SK-N-SH (cell line): ENCODE data around the gene CATSPERZ. TPM values are rescaled to one million over a fixed set of nuclear protein-coding genes. Genes with fewer than 3 reads are reported as not detected.

ENCODE experiments used
- CTCF ChIA-PET: fragments of 300-600, 350-600 bp; formaldehyde crosslinking; extraction: SDS; loops from one replicate; lab custom pipeline; 2021; lab: Yijun Ruan, JAX
- POLR2A ChIA-PET: fragments of 350-600 bp; sonication (Branson Sonifier 250); formaldehyde crosslinking; extraction: SDS; loops from one replicate; lab custom pipeline; 2020; ENCODE audit warnings: antibody characterized with exemption, inconsistent platforms; lab: Yijun Ruan, JAX
- DNase-seq: peaks from one replicate; pipeline ENCODE4 v3.0.0; 2012
- H2AFZ ChIP-seq: fragments of 200-600 bp; sonication (generic); 2 replicates; pipeline ENCODE4 v1.8.1; 2016; ENCODE audit warnings: antibody characterized with exemption, mild to moderate bottlenecking, low read depth
- H3F3A ChIP-seq: fragments of 200-600 bp; sonication (generic); replicated peaks from 2 replicates; pipeline ENCODE3; 2016; ENCODE audit warnings: antibody characterized with exemption, mild to moderate bottlenecking; ENCODE audit not compliant: insufficient read depth
- H3K27ac ChIP-seq, 2 experiments: fragments of 200-500 bp in 1 of 2; fragments of 200-600 bp in 1 of 2; sonication (Bioruptor generic) in 1 of 2; sonication (generic), shearing (Covaris generic) in 1 of 2; 2 replicates each; pipeline versions ENCODE4 v1.5.1 to v1.6.1; 2014 to 2016; ENCODE audit warnings: low read depth in 2 of 2, inconsistent platforms in 1 of 2, low read length in 1 of 2, mild to moderate bottlenecking in 1 of 2, mixed read lengths in 1 of 2
- H3K27me3 ChIP-seq: fragments of 200-600 bp; sonication (generic), shearing (Covaris generic); 2 replicates; pipeline ENCODE4 v1.6.1; 2016; ENCODE audit warnings: mixed run types; ENCODE audit not compliant: insufficient read depth
- H3K36me3 ChIP-seq, 2 experiments: fragments of 200-500 bp in 1 of 2; fragments of 200-600 bp in 1 of 2; sonication (Bioruptor generic) in 1 of 2; sonication (generic) in 1 of 2; replicated peaks in 1 of 2; 2 replicates each; pipeline versions ENCODE3 to v1.5.1; 2014 to 2016; ENCODE audit warnings: low read length in 1 of 2, mild to moderate bottlenecking in 1 of 2; ENCODE audit not compliant: insufficient read depth in 2 of 2, control insufficient read depth in 1 of 2
- H3K4me1 ChIP-seq, 2 experiments: fragments of 200-500 bp in 1 of 2; fragments of 200-600 bp in 1 of 2; sonication (Bioruptor generic) in 1 of 2; sonication (generic), shearing (Covaris generic) in 1 of 2; 2 replicates each; pipeline versions ENCODE4 v1.5.1 to v1.6.1; 2014 to 2016; ENCODE audit warnings: low read depth in 1 of 2, low read length in 1 of 2, mixed run types in 1 of 2; ENCODE audit not compliant: insufficient read depth in 2 of 2, control insufficient read depth in 1 of 2
- H3K4me2 ChIP-seq: fragments of 200-600 bp; sonication (generic), shearing (Covaris generic); 2 replicates; pipeline ENCODE4 v1.6.1; 2017; ENCODE audit warnings: mixed run types
- H3K4me3 ChIP-seq, 2 experiments: fragments of 200-500 bp in 1 of 2; fragments of 200-600 bp in 1 of 2; sonication (Bioruptor generic) in 1 of 2; sonication (generic), shearing (Covaris generic) in 1 of 2; 2 replicates each; pipeline versions ENCODE4 v1.5.1 to v1.8.1; 2014 to 2016; ENCODE audit warnings: low read depth in 2 of 2, inconsistent platforms in 1 of 2, low read length in 1 of 2, mild to moderate bottlenecking in 1 of 2, mixed read lengths in 1 of 2, moderate library complexity in 1 of 2
- H3K79me2 ChIP-seq: fragments of 200-600 bp; sonication (generic); 2 replicates; pipeline ENCODE4 v1.8.1; 2017; ENCODE audit warnings: mild to moderate bottlenecking; ENCODE audit not compliant: insufficient read depth
- H3K9ac ChIP-seq: fragments of 200-600 bp; sonication (generic); 2 replicates; pipeline ENCODE4 v1.6.1; 2017; ENCODE audit warnings: mixed run types
- H3K9me2 ChIP-seq: fragments of 200-600 bp; sonication (generic); 2 replicates; pipeline ENCODE4 v1.6.1; 2017; ENCODE audit warnings: mixed run types
- H3K9me3 ChIP-seq: fragments of 200-600 bp; sonication (generic); 2 replicates; pipeline ENCODE4 v1.6.1; 2017; ENCODE audit warnings: mixed run types, mild to moderate bottlenecking, moderate library complexity
- H4K20me1 ChIP-seq: fragments of 200-600 bp; sonication (generic); 2 replicates; pipeline ENCODE4 v1.6.1; 2017; ENCODE audit warnings: mild to moderate bottlenecking, mixed run types; ENCODE audit not compliant: insufficient read depth
- CHD2 ChIP-seq: fragments of 150-350 bp; IDR thresholded peaks from 2 replicates; pipeline ENCODE4 v1.6.1; 2018; ENCODE audit warnings: low read length; ENCODE audit not compliant: partially characterized antibody
- ELF1 ChIP-seq: IDR thresholded peaks from 2 replicates; pipeline ENCODE4 v1.4.0; 2012
- EZH2phosphoT487 ChIP-seq: fragments of 200-600 bp; sonication (generic); IDR thresholded peaks from 2 replicates; pipeline ENCODE4 v1.6.1; 2017; ENCODE audit warnings: low read depth, mixed run types, mild to moderate bottlenecking, antibody characterized with exemption, moderate library complexity, borderline replicate concordance
- FOSL2 ChIP-seq: IDR thresholded peaks from 2 replicates; pipeline ENCODE4 v1.4.0; 2012; ENCODE audit warnings: low read depth, mild to moderate bottlenecking, moderate library complexity, borderline replicate concordance
- FOXJ3 ChIP-seq: sonication (generic); formaldehyde crosslinking; IDR thresholded peaks from 2 replicates; pipeline ENCODE4 v1.5.1; 2020; ENCODE audit warnings: mild to moderate bottlenecking, missing genetic modification reagents
- FOXM1 ChIP-seq: IDR thresholded peaks from 2 replicates; pipeline ENCODE4 v1.4.0; 2012; ENCODE audit warnings: low read depth, mild to moderate bottlenecking
- MEF2A ChIP-seq: IDR thresholded peaks from 2 replicates; pipeline ENCODE4 v1.4.0; 2012; ENCODE audit warnings: low read depth, borderline replicate concordance
- NFIC ChIP-seq: IDR thresholded peaks from 2 replicates; pipeline ENCODE4 v1.4.0; 2012; ENCODE audit warnings: borderline replicate concordance
- NRF1 ChIP-seq: IDR thresholded peaks from 2 replicates; pipeline ENCODE4 v1.6.1; 2012; ENCODE audit warnings: low read depth, mild to moderate bottlenecking, low read length
- POLR2AphosphoS5 ChIP-seq: IDR thresholded peaks from 2 replicates; pipeline ENCODE4 v1.6.1; 2012; ENCODE audit warnings: low read depth, low read length
- RAD21 ChIP-seq: IDR thresholded peaks from 2 replicates; pipeline ENCODE4 v1.6.1; 2012; ENCODE audit warnings: mild to moderate bottlenecking, low read length
- RXRA ChIP-seq: IDR thresholded peaks from 2 replicates; pipeline ENCODE4 v1.4.0; 2012; ENCODE audit warnings: low read depth, mild to moderate bottlenecking, borderline replicate concordance
- SMC3 ChIP-seq: IDR thresholded peaks from 2 replicates; pipeline ENCODE4 v1.6.1; 2012; ENCODE audit warnings: low read depth, low read length, improper control_type of control experiment
- TAF1 ChIP-seq: IDR thresholded peaks from 2 replicates; pipeline ENCODE4 v1.6.1; 2012; ENCODE audit warnings: low read depth, mild to moderate bottlenecking, low read length, moderate library complexity, borderline replicate concordance
- TCF12 ChIP-seq: IDR thresholded peaks from 2 replicates; pipeline ENCODE4 v1.4.0; 2012
- TEAD4 ChIP-seq: IDR thresholded peaks from 2 replicates; pipeline ENCODE4 v1.4.0; 2012; ENCODE audit warnings: mild to moderate bottlenecking, borderline replicate concordance; ENCODE audit not compliant: insufficient read depth
- YY1 ChIP-seq: IDR thresholded peaks from 2 replicates; pipeline ENCODE4 v1.4.0; 2012; ENCODE audit warnings: low read depth, mild to moderate bottlenecking
- WGBS: methylation state at CpG from one replicate; pipeline ENCODE4 v1.1.6; 2017; ENCODE audit warnings: low lambda C conversion rate; 5-methylcytosine and 5-hydroxymethylcytosine counted together
- polyA plus RNA-seq, 3 experiments: library from polyadenylated mRNA; depleted of rRNA; stranded (reverse); fragments of >200 nt; gene quantifications; 2 replicates each; pipeline ENCODE4 v1.2.3, GENCODE V29; 2012
- TF ChIP-seq, protein P1 (sequence below): fragments of 150-350 bp; IDR thresholded peaks from 2 replicates; pipeline ENCODE4 v1.6.1; 2016; ENCODE audit warnings: mild to moderate bottlenecking, low read depth, low read length
- TF ChIP-seq, protein P2 (sequence below): fragments of 150-350 bp; IDR thresholded peaks from 2 replicates; pipeline ENCODE4 v1.6.1; 2017; ENCODE audit warnings: antibody characterized with exemption, low read length, low read depth, borderline replicate concordance
- TF ChIP-seq, protein P3 (sequence below): IDR thresholded peaks from 2 replicates; pipeline ENCODE4 v1.6.1; 2012; ENCODE audit warnings: mild to moderate bottlenecking, low read depth, low read length, moderate library complexity
- TF ChIP-seq, protein P4 (sequence below): IDR thresholded peaks from 2 replicates; pipeline ENCODE4 v1.4.0; 2012; ENCODE audit warnings: low read depth, borderline replicate concordance

The CATSPERZ gene
- polyA plus RNA-seq, 1 of the 3 experiments (the other 2 are of a cell fraction) = 0.54 TPM

DNA sequence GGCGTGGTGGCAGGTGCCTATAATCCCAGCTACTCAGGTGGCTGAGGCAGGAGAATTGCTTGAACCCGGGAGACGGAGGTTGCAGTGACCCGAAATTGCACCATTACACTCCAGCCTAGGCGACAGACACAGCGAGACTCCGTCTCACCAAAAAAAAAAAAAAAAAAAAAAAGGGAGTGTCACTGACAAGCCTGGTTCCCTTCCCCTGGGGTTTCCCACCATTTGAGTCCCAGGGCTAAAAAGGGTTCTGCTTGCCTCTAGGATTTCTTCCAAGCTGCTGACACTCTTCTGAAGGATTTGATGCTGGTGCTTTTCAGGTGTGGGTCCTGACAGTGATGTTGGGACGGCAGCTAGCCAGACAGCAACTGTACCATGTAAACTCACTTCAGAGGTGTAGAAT is 38.6 kb downstream of the CATSPERZ start:
- POLR2A ChIA-PET = no interaction called here
- CTCF ChIA-PET = interaction anchor here (1.2 kb wide), 1 partner anchor 16 kb away, joined by 3 read pairs; no protein-coding TSS in a partner anchor
- no peak overlapping the region for H3K4me2 ChIP-seq

DNA sequence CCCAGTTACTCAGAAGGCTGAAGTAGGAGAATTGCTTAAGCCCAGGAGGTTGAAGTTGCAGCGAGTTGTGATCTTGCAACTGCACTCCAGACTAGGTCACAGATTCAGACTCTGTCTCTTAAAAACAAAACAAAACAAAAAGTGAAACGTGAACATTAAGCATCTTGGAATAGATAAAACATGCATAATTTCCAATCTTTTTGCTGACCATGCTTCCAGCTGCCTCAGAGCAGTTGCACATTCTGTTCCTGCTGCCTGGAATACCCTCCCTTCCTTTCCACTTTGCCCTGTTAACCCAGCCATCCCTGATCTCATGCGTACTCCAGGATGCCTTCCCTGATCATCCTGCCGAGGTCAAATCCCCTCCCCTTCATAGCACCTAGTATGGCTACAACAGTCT is 39.1 kb downstream of the CATSPERZ start:
- POLR2A ChIA-PET = no interaction called here
- Histone ChIP-seq H3K4me3 (no peak overlapping the region), H3K79me2 (no peaks in the 10 kb centered on the region), H2AFZ (no peak overlapping the region), H3K4me2 (no peak overlapping the region), H3K9ac (no peak overlapping the region), H3K27ac (no peak overlapping the region), H3K27me3 (no peaks in the 10 kb centered on the region), H3K4me1 (peaks cover 0 to 4% of the 10 kb centered on the region in 2 experiments; a peak in 1 of 4 replicates), H4K20me1 (no peaks in the 10 kb centered on the region), H3F3A (peaks cover 5% of the 10 kb centered on the region), H3K9me2 (no peaks in the 10 kb centered on the region), H3K9me3 (no peaks in the 10 kb centered on the region), H3K36me3 (no peaks in the 10 kb centered on the region)
- CTCF ChIA-PET = no interaction called here
- WGBS = 63% methylated on average over 4 of the region's 4 CpGs
- DNase-seq = no peak
- TF ChIP-seq YY1 (no peak), POLR2AphosphoS5 (no peak), SMC3 (no peak), ELF1 (no peak), CHD2 (no peak), RXRA (no peak), TAF1 (no peak), NFIC (no peak), NRF1 (no peak), TEAD4 (no peak), FOSL2 (no peak), TCF12 (no peak), FOXM1 (no peak), FOXJ3 (CRISPR knock-in tag) (no peak), MEF2A (no peak)
- TF ChIP-seq, protein P1, sequence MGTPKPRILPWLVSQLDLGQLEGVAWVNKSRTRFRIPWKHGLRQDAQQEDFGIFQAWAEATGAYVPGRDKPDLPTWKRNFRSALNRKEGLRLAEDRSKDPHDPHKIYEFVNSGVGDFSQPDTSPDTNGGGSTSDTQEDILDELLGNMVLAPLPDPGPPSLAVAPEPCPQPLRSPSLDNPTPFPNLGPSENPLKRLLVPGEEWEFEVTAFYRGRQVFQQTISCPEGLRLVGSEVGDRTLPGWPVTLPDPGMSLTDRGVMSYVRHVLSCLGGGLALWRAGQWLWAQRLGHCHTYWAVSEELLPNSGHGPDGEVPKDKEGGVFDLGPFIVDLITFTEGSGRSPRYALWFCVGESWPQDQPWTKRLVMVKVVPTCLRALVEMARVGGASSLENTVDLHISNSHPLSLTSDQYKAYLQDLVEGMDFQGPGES = no peak
- TF ChIP-seq, protein P2, sequence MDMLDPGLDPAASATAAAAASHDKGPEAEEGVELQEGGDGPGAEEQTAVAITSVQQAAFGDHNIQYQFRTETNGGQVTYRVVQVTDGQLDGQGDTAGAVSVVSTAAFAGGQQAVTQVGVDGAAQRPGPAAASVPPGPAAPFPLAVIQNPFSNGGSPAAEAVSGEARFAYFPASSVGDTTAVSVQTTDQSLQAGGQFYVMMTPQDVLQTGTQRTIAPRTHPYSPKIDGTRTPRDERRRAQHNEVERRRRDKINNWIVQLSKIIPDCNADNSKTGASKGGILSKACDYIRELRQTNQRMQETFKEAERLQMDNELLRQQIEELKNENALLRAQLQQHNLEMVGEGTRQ = no peak
- TF ChIP-seq, protein P3, sequence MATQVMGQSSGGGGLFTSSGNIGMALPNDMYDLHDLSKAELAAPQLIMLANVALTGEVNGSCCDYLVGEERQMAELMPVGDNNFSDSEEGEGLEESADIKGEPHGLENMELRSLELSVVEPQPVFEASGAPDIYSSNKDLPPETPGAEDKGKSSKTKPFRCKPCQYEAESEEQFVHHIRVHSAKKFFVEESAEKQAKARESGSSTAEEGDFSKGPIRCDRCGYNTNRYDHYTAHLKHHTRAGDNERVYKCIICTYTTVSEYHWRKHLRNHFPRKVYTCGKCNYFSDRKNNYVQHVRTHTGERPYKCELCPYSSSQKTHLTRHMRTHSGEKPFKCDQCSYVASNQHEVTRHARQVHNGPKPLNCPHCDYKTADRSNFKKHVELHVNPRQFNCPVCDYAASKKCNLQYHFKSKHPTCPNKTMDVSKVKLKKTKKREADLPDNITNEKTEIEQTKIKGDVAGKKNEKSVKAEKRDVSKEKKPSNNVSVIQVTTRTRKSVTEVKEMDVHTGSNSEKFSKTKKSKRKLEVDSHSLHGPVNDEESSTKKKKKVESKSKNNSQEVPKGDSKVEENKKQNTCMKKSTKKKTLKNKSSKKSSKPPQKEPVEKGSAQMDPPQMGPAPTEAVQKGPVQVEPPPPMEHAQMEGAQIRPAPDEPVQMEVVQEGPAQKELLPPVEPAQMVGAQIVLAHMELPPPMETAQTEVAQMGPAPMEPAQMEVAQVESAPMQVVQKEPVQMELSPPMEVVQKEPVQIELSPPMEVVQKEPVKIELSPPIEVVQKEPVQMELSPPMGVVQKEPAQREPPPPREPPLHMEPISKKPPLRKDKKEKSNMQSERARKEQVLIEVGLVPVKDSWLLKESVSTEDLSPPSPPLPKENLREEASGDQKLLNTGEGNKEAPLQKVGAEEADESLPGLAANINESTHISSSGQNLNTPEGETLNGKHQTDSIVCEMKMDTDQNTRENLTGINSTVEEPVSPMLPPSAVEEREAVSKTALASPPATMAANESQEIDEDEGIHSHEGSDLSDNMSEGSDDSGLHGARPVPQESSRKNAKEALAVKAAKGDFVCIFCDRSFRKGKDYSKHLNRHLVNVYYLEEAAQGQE = no peak

More for the DNA sequence above, 38.6 kb downstream of the CATSPERZ start:
- no peaks in the 10 kb centered on the region for H3K79me2 ChIP-seq
- peaks cover 5% of the 10 kb centered on the region for H3F3A ChIP-seq
- no peaks in the 10 kb centered on the region for H3K27me3 ChIP-seq
- no peaks in the 10 kb centered on the region for H3K9me3 ChIP-seq
- DNase-seq = no peak
- H3K27ac ChIP-seq = no peak overlapping the region
- no peaks in the 10 kb centered on the region for H3K36me3 ChIP-seq
- no peak overlapping the region for H3K9ac ChIP-seq
- peaks cover 0 to 4% of the 10 kb centered on the region in 2 experiments; a peak in 1 of 4 replicates for H3K4me1 ChIP-seq
- no peak overlapping the region for H3K4me3 ChIP-seq
- H2AFZ ChIP-seq = no peak overlapping the region
- no peaks in the 10 kb centered on the region for H4K20me1 ChIP-seq
- no peak for TF ChIP-seq RXRA
- TF ChIP-seq RAD21 = no peak
- TF ChIP-seq EZH2phosphoT487 = no peak
- TF ChIP-seq FOSL2 = no peak
- no peak for TF ChIP-seq YY1
- TF ChIP-seq, protein P4, sequence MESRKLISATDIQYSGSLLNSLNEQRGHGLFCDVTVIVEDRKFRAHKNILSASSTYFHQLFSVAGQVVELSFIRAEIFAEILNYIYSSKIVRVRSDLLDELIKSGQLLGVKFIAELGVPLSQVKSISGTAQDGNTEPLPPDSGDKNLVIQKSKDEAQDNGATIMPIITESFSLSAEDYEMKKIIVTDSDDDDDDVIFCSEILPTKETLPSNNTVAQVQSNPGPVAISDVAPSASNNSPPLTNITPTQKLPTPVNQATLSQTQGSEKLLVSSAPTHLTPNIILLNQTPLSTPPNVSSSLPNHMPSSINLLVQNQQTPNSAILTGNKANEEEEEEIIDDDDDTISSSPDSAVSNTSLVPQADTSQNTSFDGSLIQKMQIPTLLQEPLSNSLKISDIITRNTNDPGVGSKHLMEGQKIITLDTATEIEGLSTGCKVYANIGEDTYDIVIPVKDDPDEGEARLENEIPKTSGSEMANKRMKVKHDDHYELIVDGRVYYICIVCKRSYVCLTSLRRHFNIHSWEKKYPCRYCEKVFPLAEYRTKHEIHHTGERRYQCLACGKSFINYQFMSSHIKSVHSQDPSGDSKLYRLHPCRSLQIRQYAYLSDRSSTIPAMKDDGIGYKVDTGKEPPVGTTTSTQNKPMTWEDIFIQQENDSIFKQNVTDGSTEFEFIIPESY = no peak
- no peak for TF ChIP-seq POLR2AphosphoS5
- no peak for TF ChIP-seq FOXJ3 (CRISPR knock-in tag)
- TF ChIP-seq, all 33 proteins: peak for 0
- WGBS = 82% methylated on average over 7 of the region's 8 CpGs
- no peaks in the 10 kb centered on the region for H3K9me2 ChIP-seq
